B cell (primary cell): ENCODE results near the gene ABCA13.

Source experiments
- EZH2 ChIP-seq: IDR thresholded peaks from 2 replicates; pipeline ENCODE4 v1.6.1; 2012; ENCODE audit warnings: borderline replicate concordance, low read depth, mild to moderate bottlenecking, moderate library complexity, low read length; ENCODE audit not compliant: insufficient read depth, poor library complexity, severe bottlenecking
- TF ChIP-seq, protein P1 (sequence below): fragments of 200-600 bp; IDR thresholded peaks from one replicate; pipeline ENCODE4 v1.8.0; 2022; ENCODE audit warnings: antibody characterized with exemption, mild to moderate bottlenecking

DNA sequence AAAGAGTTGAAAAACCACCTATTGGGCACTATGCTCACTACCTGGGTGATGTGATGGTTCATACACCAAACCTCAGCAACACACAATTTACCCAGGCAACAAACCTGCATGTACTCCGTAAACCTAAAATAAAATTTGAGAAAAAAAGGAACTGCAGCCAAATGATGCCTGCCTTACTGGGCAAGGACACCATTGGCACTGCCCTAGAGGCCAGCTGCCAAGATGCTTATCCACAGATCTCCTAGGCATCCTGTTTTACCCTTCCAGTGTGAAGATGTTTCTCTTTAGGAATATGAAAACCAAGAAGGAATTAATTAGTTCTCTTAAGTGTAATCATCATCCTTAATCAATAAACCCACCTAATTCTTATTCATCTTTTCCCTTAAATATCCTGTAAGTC, 133.4 kb downstream of the ABCA13 start:
- TF ChIP-seq, protein P1, sequence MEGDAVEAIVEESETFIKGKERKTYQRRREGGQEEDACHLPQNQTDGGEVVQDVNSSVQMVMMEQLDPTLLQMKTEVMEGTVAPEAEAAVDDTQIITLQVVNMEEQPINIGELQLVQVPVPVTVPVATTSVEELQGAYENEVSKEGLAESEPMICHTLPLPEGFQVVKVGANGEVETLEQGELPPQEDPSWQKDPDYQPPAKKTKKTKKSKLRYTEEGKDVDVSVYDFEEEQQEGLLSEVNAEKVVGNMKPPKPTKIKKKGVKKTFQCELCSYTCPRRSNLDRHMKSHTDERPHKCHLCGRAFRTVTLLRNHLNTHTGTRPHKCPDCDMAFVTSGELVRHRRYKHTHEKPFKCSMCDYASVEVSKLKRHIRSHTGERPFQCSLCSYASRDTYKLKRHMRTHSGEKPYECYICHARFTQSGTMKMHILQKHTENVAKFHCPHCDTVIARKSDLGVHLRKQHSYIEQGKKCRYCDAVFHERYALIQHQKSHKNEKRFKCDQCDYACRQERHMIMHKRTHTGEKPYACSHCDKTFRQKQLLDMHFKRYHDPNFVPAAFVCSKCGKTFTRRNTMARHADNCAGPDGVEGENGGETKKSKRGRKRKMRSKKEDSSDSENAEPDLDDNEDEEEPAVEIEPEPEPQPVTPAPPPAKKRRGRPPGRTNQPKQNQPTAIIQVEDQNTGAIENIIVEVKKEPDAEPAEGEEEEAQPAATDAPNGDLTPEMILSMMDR, result no peak
- no peak for TF ChIP-seq EZH2
